ENCODE measurements around the gene KLF7. TPM values are rescaled to one million over a fixed set of nuclear protein-coding genes. Genes with fewer than 3 reads are reported as not detected.

The KLF7 gene
- total and polyA plus RNA-seq, 9 donors = 9.5 to 68.1 (median 31.8) TPM

DNA sequence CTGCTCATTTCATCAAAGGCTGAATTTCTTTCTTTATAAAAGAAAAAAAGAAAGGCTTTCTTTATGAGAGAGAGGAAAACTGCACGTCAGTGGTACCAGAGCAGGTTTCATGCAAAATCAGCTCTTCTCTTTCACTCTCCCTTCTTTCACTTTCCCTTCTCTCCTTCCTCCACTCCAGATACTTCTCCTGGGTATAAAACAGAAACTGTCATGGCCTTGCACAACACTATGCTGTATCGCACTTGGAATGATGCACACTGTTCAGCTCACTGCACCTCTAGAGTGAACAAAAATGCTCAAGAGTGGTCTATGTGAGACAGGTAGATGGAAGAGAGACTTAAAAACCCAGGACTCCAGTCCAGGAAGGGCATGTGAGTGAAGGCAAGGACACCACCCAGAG, 73.8 kb downstream of the KLF7 start:
- H3K27ac ChIP-seq = no peak overlapping the region
- H3K27me3 ChIP-seq = no peaks in the 10 kb centered on the region
- no peaks in the 10 kb centered on the region for H3K9me3 ChIP-seq
- intact Hi-C loops (cut with DNase I) = loop anchor here in 1 of 4 donors (5.0 kb wide), 1 partner anchor 255 kb away; no protein-coding TSS in a partner anchor
- 90 to 94% (median 93%) methylated on average over 2 of the region's 2 CpGs for WGBS, 3 donors
- H3K4me3 ChIP-seq = no peak overlapping the region
- H3K36me3 ChIP-seq = no peaks in the 10 kb centered on the region
- TF ChIP-seq EP300 (IDR thresholded peaks at IDR 0.05) (no peak), POLR2A (IDR thresholded peaks at IDR 0.05) (no peak)
- TF ChIP-seq, protein P1, sequence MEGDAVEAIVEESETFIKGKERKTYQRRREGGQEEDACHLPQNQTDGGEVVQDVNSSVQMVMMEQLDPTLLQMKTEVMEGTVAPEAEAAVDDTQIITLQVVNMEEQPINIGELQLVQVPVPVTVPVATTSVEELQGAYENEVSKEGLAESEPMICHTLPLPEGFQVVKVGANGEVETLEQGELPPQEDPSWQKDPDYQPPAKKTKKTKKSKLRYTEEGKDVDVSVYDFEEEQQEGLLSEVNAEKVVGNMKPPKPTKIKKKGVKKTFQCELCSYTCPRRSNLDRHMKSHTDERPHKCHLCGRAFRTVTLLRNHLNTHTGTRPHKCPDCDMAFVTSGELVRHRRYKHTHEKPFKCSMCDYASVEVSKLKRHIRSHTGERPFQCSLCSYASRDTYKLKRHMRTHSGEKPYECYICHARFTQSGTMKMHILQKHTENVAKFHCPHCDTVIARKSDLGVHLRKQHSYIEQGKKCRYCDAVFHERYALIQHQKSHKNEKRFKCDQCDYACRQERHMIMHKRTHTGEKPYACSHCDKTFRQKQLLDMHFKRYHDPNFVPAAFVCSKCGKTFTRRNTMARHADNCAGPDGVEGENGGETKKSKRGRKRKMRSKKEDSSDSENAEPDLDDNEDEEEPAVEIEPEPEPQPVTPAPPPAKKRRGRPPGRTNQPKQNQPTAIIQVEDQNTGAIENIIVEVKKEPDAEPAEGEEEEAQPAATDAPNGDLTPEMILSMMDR (IDR thresholded peaks at IDR 0.05) = no peak
- peaks cover 3% of the 10 kb centered on the region for H3K4me1 ChIP-seq (ENCODE audit: insufficient read depth)
- DNase-seq = no peak

DNA sequence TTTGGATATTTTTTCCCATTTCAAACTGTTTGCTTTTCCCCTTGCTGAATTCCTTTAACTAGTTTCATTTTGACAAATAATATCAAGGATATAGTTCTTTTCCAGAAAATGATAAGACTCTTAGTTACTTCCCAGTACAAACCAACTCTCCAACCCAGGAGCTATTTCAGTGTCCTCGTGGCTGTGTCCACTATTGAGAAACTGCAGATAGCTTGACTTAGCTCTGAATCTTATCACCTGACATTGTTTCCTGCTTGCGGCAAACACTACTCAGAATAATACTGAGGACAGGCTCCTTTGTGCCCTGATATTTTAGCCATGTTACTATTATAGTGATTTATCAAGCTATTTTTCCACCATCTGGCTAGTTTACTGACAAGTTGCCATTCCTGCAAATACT, 74.6 kb downstream of the KLF7 start:
- peaks cover 3% of the 10 kb centered on the region for H3K4me1 ChIP-seq (ENCODE audit: insufficient read depth)
- H3K27ac ChIP-seq = no peak overlapping the region
- TF ChIP-seq, protein P1 (IDR thresholded peaks at IDR 0.05) = no peak
- no peak for TF ChIP-seq EP300 (IDR thresholded peaks at IDR 0.05)
- no peak for TF ChIP-seq POLR2A (IDR thresholded peaks at IDR 0.05)

GRCh38 chr2:207090389-207090788, 75.4 kb downstream of the KLF7 start:
- no peak overlapping the region for H3K27ac ChIP-seq
- peaks cover 3% of the 10 kb centered on the region for H3K4me1 ChIP-seq (ENCODE audit: insufficient read depth)
- DNase-seq = no peak
- H3K27me3 ChIP-seq = no peaks in the 10 kb centered on the region
- no peaks in the 10 kb centered on the region for H3K36me3 ChIP-seq
- no peaks in the 10 kb centered on the region for H3K9me3 ChIP-seq
- intact Hi-C loops (cut with DNase I) = loop anchor here in 1 of 4 donors (5.0 kb wide), 1 partner anchor 253 kb away; no protein-coding TSS in a partner anchor
- WGBS, 3 donors = 60 to 67% (median 63%) methylated on average over 5 of the region's 5 CpGs
- no peak overlapping the region for H3K4me3 ChIP-seq
- TF ChIP-seq POLR2A (IDR thresholded peaks at IDR 0.05) = no peak
- no peak for TF ChIP-seq EP300 (IDR thresholded peaks at IDR 0.05)
- TF ChIP-seq, protein P1 (IDR thresholded peaks at IDR 0.05) = no peak

More for the DNA sequence above, 74.6 kb downstream of the KLF7 start:
- Histone ChIP-seq H3K27me3 (no peaks in the 10 kb centered on the region), H3K9me3 (no peaks in the 10 kb centered on the region), H3K36me3 (no peaks in the 10 kb centered on the region), H3K4me3 (no peak overlapping the region)
- intact Hi-C loops (cut with DNase I) = loop anchor here in 1 of 4 donors (5.0 kb wide), 1 partner anchor 254 kb away; no protein-coding TSS in a partner anchor
- WGBS, 3 donors = 31 to 37% (median 33%) methylated on average over 2 of the region's 2 CpGs
- DNase-seq = no peak

DNA sequence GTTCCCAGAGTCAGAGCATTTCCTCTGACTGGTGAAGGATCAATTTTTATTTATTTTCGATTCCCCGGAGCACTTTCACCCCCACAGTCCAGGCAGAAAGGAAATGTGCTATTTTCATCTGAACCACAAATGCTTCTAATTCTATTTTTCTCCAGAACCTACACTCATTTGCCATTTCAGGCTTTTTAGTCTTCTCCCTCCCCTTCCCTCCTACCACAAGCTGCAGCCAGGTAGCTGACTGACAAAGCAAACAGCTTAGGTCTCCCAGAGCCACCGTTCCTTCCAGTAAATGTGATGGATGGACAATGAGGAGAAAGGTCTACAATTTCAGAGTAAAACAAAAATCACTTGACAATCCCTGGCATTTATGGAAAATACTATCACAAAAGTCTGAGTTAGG, 76.9 kb downstream of the KLF7 start:
- no peak for DNase-seq
- peaks cover 3% of the 10 kb centered on the region for H3K4me1 ChIP-seq (ENCODE audit: insufficient read depth)
- TF ChIP-seq POLR2A (IDR thresholded peaks at IDR 0.05) (no peak), EP300 (IDR thresholded peaks at IDR 0.05) (no peak)
- TF ChIP-seq, protein P1 (IDR thresholded peaks at IDR 0.05) = no peak
- H3K27me3 ChIP-seq = no peaks in the 10 kb centered on the region
- WGBS, 3 donors = 65 to 70% (median 67%) methylated on average over 3 of the region's 3 CpGs
- no peak overlapping the region for H3K27ac ChIP-seq
- no peak overlapping the region for H3K4me3 ChIP-seq
- H3K36me3 ChIP-seq = no peaks in the 10 kb centered on the region
- H3K9me3 ChIP-seq = no peaks in the 10 kb centered on the region
- intact Hi-C loops (cut with DNase I) = no loop called here
